ENCODE data around the gene BSN. TPM values are rescaled to one million over a fixed set of nuclear protein-coding genes. Genes with fewer than 3 reads are reported as not detected.

Gene BSN
- total RNA-seq, 1 donor from 2014 or later = 0.92 TPM

DNA sequence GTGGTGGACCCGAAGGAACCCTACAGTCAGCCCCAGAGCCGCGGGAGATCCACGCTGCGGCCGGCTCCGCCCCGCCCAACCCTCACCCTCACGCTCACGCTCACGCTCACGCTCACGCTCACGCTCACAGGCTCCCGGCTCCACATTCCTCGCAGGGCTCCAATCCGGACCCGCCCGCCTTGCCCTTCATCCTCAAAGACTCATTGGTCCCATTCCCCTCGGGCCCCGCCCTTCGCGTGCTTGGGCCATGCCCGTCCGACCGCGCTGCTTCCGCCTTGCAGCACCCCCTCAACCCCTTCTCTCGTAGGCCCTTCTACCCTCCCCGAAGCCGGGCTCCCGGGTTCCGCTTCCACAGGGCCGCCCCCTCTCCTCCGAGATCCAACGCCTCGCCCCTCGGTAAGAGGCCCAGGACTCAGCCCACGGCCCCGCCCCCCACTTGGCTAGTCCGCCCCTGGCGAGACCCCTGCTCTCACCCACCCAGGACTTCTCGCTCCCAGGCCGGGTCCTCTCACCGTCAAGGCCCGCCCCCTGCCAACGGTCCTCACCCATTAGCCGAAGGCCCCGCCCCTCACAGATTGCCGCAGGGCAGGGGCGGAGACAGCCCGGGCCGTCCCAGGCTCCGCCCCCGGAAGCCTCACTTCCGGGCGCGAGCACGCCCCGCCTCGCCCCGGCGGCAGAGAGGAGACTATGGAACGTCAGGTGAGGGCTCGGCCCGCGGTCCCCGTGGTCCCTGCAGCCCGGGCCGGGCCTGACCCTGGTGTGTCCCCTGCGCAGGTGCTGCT, 119.6 kb downstream of the BSN start, which contains the start of gene APEH:
Gene APEH, plus strand, starts transcription at position 637 of the 782 bp plus-strand sequence. Its CDS starts 51 bp downstream, at position 688.
- Histone ChIP-seq H3K4me3 (ENCODE audit: low read depth, low read length) (peak within 1 kb of the TSS; percentile 65), H3K36me3 (ENCODE audit: control insufficient read depth, insufficient read depth, low read length) (peaks cover 3% of the 10 kb centered on the region), H3K27me3 (ENCODE audit: control insufficient read depth, insufficient read depth, low read length) (no peaks in the 10 kb centered on the region)
- DNase-seq (ENCODE audit: low read depth) = peak; percentile 93
- TF ChIP-seq, protein P1, sequence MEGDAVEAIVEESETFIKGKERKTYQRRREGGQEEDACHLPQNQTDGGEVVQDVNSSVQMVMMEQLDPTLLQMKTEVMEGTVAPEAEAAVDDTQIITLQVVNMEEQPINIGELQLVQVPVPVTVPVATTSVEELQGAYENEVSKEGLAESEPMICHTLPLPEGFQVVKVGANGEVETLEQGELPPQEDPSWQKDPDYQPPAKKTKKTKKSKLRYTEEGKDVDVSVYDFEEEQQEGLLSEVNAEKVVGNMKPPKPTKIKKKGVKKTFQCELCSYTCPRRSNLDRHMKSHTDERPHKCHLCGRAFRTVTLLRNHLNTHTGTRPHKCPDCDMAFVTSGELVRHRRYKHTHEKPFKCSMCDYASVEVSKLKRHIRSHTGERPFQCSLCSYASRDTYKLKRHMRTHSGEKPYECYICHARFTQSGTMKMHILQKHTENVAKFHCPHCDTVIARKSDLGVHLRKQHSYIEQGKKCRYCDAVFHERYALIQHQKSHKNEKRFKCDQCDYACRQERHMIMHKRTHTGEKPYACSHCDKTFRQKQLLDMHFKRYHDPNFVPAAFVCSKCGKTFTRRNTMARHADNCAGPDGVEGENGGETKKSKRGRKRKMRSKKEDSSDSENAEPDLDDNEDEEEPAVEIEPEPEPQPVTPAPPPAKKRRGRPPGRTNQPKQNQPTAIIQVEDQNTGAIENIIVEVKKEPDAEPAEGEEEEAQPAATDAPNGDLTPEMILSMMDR (IDR thresholded peaks at IDR 0.05; ENCODE audit: insufficient read depth, low read length, poor library complexity, severe bottlenecking) = no peak

DNA sequence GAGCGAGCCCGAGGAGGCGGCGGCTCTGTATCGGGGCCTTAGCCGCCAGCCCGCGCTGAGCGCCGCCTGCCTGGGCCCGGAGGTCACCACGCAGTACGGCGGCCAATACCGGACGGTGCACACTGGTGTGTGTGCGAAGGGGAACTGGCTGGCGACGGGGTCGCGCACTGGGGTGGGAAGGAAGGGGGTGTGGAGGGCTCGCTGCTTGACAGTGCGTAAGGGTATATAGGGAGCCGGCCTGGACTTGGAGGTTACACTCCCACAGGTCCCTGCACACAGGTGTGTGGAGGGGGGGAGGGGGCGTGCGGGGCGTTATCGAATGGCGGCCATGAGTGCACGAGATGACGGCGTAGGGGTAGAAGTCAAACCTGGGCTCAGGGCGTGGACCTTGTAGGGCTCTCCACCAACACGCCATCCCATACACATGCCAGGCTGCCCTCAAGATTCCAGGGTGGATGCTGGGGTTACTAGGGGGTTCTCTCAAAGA, 120.3 kb downstream of the BSN start:
- TF ChIP-seq, protein P1 (IDR thresholded peaks at IDR 0.05; ENCODE audit: insufficient read depth, low read length, poor library complexity, severe bottlenecking) = no peak
- DNase-seq (ENCODE audit: low read depth) = no peak
- Histone ChIP-seq H3K27me3 (ENCODE audit: control insufficient read depth, insufficient read depth, low read length) (no peaks in the 10 kb centered on the region), H3K36me3 (ENCODE audit: control insufficient read depth, insufficient read depth, low read length) (peaks cover 6% of the 10 kb centered on the region), H3K4me3 (ENCODE audit: low read depth, low read length) (peak overlapping the region; percentile 65)

GRCh38 chr3:49675912-49676311, 121.6 kb downstream of the BSN start:
- DNase-seq (ENCODE audit: low read depth) = no peak
- H3K4me3 ChIP-seq (ENCODE audit: low read depth, low read length) = no peak overlapping the region
- H3K27me3 ChIP-seq (ENCODE audit: control insufficient read depth, insufficient read depth, low read length) = no peaks in the 10 kb centered on the region
- TF ChIP-seq, protein P1 (IDR thresholded peaks at IDR 0.05; ENCODE audit: insufficient read depth, low read length, poor library complexity, severe bottlenecking) = no peak
- H3K36me3 ChIP-seq (ENCODE audit: control insufficient read depth, insufficient read depth, low read length) = peaks cover 7% of the 10 kb centered on the region

- TF ChIP-seq, protein P1 (IDR thresholded peaks at IDR 0.05; ENCODE audit: insufficient read depth, low read length, poor library complexity, severe bottlenecking) = no peak
- no peaks in the 10 kb centered on the region for H3K27me3 ChIP-seq (ENCODE audit: control insufficient read depth, insufficient read depth, low read length)
- H3K36me3 ChIP-seq (ENCODE audit: control insufficient read depth, insufficient read depth, low read length) = peaks cover 14% of the 10 kb centered on the region
- no peak for DNase-seq (ENCODE audit: low read depth)
- no peak overlapping the region for H3K4me3 ChIP-seq (ENCODE audit: low read depth, low read length)
Observed at GRCh38 chr3:49680493-49681231, 126.4 kb downstream of the BSN start.

DNA sequence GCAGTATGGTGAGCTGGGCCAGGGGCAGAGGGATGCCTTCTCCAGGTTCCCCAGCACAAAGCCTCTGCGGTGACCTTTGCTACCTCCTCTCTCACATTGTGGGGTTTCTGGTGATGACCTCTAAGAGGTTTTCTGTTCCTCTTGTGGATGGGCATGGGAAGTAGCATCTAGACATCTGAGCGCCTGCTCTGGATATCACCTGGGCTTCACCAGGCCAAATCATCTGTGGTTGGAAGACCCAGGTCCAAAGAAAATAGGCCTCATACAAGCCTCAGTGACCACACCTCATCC, 126.9 kb downstream of the BSN start:
- DNase-seq (ENCODE audit: low read depth) = no peak
- peaks cover 14% of the 10 kb centered on the region for H3K36me3 ChIP-seq (ENCODE audit: control insufficient read depth, insufficient read depth, low read length)
- no peaks in the 10 kb centered on the region for H3K27me3 ChIP-seq (ENCODE audit: control insufficient read depth, insufficient read depth, low read length)
- TF ChIP-seq, protein P1 (IDR thresholded peaks at IDR 0.05; ENCODE audit: insufficient read depth, low read length, poor library complexity, severe bottlenecking) = no peak
- H3K4me3 ChIP-seq (ENCODE audit: low read depth, low read length) = no peak overlapping the region

Measured in kidney epithelial cell (primary cell).